HG03342 (cell line): ENCODE data around the gene ZFHX3.

ENCODE experiments used
- ATAC-seq: cut with Tn5 transposase; IDR thresholded peaks from one replicate; pipeline ENCODE4 v1.9.1; 2021; ENCODE audit warnings: mild to moderate bottlenecking, moderate library complexity; ENCODE audit not compliant: unreplicated experiment

Gene ZFHX3

DNA sequence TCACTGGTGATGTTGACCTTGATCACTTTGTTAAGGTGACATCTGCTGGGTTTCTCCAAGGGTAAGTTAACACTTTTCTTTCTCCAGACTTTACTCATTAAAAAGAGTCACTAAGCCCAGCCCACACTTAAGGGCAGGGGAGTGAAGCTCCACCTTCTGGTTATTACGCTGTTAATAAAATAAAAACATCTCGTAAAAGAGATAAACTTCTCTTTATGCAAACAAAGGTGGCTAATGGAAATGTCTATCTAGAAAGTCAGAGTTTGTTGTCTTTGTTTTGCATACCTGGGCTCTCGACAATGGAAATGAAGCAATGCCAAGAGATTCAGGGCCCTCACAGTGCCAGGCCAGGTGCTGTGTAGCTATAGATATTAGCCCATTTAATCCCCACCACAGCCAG, 134.4 kb downstream of the ZFHX3 start:
- no peak for ATAC-seq

DNA sequence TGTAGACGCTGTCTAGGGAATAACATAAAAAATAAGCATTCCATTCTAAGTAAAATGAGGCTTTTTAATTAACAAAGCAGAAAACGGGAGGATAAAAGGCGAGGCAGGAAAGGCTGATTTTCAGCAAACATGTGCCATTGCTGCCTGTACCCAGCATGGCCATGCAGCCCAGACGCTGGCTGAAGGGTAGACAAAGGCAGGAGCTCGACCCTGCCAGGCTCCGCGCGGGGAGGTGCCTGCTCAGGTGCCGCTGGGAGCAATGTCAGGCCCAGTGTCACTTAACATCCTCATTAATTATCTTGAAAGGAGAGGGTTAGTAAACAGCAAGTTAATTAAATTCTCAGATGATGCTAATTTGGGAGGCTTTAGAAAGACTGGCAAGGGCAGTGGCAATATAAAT, 136.0 kb downstream of the ZFHX3 start:
- no peak for ATAC-seq

DNA sequence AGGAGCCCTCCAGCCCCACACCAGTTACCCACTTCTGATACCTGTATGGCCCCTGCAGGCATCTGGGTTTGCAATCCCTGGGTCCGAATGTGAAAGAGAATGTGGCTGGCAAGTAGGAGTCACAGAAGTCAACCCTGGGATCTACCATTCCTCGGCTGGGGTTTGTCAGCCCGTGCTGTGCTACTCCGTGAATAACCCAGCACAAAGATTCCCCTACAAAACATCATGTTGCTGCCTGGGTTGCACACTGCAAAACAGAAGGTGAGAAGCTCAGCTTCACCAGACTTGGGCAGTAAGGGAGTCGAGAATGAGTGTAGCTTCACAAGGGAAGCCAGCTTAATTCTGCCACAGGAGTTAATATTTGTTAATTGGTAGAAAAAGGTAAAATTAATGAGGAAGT, 137.1 kb downstream of the ZFHX3 start:
- no peak for ATAC-seq

DNA sequence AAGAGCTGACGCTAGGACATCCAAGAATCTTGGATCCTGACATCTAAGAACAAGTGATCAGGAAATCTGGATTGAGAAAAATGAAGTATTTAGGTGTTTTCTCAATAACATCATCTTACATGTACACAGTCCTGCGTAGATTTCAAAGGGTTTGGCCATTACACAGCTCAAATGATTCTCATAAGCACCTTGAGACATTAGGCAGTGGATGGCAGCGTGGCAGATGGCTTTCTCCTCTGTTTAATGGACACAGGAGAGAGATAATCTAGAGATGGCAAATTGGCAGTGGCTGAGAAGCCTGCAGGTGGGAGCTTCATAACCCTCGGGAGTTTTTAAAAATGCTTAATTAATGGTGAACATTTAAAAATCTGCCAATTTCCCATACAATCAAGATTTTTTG, 137.5 kb downstream of the ZFHX3 start:
- no peak for ATAC-seq

DNA sequence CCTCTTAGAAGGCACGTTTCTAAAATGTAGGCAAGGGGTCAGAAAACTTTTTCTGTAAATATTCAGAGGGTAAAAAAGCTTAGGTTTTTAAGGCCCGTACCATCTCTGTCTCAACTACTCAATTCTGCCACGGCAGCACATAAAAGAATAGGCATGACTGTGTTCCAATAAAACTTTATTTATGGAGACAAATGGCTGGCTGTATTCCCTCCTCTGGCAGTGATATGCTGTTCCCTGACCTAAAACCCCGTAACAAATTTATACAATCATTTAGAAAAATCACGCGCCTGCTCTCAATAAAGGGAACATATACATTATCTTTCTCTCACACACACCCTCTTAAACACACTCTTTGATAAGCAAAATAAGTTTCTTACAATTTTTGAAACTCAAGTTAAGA, 138.7 kb downstream of the ZFHX3 start:
- no peak for ATAC-seq

DNA sequence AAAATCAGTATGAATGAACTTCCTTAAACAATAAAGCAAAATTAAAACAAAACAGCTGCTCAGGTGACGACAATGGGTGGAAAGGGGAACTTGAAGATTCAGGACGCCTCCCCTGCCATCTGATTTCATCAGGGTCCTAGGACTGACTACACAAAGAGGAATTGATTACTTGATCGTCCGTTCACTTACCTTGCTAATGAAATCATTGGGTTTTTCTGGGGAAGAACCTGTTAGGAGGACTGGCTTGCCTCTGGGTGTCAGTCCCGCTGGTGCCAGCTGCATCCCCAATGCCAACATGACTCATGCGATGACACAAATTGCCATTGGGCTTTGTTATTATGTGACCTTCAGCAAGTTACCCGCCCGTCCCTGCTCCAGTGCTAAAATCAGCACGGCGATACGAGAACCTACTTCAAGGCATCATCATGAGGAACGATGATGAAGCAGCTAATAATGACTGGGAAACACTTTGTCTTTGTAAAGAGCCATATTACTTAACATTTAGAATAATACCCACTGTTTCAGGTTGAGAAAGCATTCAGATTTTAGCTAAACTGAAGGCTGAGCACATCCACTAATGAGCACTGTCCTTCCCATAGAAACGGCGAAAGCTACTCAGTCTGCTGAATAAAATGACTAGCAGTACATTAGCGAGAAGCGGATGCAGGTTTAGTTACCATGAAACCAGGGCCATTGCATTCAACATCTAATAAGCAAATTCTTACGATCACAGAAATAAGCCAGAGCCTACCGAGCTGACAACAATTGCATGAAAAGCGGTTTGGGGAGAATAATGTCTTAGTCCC, 139.4 kb downstream of the ZFHX3 start:
- no peak for ATAC-seq

DNA sequence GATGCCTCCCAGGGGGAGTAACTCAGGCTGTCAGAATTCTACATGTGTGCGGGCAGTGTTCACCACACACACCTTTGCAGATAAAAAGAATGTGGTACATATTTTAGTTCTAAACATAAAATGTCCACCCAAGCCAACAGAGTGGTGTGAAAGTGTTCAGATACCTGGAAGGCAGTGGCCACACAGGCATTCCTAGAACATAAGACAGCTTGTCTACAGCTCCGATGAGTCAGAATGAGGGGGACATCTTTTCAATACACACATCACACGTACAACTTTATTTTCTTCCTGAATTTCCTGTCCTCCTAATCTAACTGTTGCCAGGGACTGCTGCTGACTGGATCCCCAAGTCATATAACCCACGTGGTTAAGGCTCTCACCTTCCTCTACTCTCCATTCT, 142.3 kb downstream of the ZFHX3 start:
- no peak for ATAC-seq

DNA sequence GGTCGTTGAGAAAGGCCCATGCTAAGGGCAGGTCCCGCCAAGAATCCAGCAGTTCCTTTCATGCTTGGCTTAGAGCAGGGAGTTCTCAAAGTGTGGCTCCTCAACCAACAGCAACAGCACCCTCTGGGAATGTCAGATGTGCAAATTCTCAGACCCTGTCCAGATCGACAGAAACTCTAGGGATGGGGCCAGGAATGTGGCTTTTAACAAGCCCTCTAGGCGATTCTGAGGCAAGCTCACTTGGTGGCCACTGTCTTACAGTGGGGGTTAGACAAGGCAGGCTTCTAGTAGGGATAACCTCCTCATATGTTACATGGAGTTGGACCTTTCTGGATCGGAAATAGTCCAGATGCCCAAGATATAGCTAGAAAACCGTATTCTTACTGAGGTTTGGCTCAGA, 144.8 kb downstream of the ZFHX3 start:
- ATAC-seq = no peak

DNA sequence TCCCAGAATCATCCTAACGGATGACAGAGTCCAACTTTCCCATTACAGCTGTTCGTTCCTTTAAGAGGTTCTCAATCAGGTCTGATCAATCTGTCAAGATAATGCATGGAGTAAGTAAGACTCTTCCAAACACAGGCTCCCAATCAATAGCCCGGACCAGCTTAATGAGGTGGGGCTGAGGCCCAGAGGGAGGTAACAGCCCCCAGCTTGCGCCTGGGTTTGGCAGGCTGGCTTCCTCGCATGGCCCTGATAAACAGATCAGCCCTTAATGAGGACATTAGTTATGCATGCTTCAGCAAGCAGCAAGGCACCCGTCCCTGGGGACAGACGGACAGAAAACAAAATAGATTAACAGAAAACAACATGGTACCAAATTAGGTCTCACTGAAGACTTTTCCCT, 145.7 kb downstream of the ZFHX3 start:
- no peak for ATAC-seq

DNA sequence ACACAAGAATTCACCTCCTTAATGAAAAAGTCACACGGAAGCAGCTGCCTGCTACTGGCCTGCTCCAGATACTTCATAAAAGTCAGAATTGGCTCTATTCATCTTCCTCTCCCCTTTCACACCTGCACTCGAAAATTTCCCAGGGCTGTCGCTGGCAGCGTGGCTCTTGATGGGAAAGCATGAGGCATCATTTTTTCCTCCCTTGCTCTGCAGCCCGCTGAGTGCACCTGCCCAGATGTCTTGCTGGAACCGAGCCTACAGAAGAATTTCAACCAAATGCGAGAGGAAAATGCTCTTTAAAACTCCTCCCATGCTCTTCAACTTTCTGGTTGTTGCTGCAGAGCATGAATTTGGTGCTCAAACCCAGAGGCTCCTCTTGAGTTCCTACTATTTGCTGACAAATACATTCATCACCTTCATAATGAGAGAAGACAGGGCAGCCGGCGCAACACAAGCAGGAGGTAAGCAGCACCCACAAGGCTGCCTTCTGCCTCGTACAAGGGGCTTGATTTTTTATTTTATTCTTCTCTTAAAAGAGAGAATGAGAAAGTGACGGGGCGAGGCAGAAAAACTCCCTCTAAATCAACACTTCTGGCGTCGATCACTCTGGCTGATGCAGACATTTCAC, 146.8 kb downstream of the ZFHX3 start:
- ATAC-seq = no peak

DNA sequence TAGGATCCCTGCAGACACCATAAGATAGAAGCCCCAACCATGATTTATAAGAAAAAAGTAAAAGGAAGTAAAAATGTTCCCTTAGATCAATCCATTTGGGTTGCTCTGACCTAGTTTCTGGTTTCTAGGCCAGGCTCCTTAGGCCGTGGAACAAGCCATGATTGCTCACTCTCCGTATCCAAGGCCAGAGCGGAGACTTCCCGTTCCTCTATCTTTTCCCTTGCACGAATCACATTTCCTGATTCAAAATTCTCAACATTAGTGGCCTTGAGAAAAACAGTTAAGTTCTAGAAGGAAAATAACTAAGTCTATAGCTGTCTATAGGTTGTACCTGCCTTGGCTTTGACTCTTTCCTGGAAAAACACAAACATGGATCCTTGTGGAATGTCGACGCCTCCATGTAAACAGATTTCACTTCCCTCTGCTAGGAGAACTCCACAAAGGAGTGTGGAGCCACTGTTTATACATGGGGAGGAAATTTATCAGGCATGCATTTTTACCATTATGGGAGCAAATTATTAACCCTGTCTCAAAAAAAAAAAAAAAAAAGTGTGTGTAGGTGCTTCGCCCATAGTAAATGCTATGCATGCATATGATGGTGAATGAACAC, 149.6 kb downstream of the ZFHX3 start:
- ATAC-seq = no peak

DNA sequence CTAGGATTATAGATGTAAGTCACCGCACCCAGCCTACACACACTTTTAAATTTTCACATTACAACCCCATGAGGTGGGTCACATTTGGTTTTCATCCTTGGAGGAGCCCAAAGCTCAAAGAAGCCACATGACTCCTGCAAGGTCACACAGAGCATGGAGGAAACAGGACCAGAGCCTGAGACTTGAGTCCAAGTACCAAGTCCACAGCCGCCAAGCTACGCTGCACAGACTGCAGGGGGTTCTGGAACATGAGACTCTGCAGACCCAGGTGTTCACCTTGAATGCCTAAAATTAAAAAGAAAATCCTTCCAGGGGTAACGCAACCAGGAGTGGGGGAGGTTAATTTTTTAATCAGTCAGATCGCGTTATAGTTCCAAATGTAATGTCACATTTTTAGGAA, 150.2 kb downstream of the ZFHX3 start:
- no peak for ATAC-seq

DNA sequence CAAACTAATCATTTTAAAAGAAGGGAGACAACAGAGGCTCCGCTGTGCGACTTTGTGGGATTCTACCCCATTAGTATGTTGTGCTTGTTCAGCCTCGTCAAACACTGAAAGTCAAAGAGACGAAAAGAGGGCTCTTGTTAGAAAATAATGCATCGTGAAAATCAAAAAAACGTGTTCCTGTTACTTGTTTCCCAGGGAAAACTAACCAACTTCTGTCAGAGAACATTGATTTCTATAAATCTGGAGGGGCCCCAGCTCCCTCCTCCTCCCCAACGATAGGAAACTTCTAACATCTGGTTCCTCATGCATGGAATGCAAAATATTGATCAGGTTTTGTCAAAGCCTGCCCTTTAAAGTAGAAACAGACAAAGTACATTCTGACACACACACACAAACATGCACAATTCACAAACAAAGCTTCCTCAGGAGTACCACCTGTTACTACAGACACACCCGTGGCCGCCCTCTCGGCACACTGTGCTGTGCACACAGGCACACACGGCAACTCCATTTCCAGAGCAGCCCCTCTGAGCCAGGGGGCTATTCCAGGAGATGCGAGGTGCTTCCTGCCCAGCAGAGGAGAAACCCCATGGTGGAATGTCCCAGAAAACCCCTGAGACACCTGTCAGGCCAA, 151.3 kb downstream of the ZFHX3 start:
- ATAC-seq = no peak

DNA sequence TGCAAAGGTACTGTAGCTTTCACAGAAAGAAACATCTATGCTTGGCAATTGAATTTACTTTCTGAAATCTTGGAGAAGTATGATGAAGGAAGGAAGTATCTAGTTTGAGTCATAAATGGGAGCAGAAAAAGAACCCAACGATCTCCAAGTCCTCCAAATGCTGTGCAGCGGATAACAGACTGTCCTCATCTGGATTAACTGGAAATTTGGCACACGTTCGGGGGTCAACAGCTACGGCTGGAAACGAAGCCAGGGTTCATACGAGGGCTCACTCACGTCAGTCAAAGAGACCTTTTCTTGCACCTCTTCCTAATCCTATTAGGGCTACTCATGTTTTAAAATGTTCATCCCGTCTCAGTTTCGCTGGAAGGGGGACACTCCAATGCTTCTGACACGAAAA, 152.0 kb downstream of the ZFHX3 start:
- no peak for ATAC-seq

DNA sequence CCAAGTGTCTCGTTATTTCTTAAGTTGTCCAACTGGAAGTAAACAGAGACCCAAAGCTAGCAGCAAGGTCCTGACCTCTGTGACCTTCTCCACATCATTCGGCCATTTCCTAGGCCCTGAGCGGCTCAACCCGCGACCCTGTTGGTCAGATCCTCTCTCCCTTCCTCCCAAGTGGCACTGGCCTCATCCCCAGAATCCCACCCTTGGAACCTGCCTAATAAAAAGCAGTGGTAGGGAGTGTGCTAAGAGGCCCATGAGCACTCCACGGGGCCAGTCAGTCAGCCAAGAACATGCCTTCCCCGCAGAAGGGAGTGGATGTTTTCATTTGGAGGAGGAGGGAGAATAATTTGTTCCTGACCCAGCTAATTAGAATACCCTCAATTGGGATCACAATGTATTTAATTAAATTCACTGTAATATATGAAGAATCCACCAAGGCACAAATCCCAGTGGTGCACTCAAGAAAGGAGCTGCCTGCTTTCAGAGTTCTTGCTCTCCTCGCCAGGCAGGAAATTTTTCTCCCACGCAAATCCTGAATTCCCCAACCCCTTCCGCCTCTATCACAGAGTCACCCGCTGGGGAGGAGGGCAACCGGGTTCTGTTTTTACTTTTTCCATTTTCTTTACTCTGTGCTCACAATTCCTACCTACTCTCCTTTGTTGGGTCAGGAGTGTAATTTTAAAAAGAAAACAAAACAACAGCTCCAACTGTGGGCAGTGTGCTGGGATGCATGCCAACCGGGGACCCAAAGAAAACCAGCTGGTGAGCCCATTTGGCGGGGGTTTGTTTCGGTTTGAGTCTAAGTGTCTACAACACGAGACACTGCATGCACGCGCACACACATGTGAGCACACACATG, 153.4 kb downstream of the ZFHX3 start:
- ATAC-seq = no peak

DNA sequence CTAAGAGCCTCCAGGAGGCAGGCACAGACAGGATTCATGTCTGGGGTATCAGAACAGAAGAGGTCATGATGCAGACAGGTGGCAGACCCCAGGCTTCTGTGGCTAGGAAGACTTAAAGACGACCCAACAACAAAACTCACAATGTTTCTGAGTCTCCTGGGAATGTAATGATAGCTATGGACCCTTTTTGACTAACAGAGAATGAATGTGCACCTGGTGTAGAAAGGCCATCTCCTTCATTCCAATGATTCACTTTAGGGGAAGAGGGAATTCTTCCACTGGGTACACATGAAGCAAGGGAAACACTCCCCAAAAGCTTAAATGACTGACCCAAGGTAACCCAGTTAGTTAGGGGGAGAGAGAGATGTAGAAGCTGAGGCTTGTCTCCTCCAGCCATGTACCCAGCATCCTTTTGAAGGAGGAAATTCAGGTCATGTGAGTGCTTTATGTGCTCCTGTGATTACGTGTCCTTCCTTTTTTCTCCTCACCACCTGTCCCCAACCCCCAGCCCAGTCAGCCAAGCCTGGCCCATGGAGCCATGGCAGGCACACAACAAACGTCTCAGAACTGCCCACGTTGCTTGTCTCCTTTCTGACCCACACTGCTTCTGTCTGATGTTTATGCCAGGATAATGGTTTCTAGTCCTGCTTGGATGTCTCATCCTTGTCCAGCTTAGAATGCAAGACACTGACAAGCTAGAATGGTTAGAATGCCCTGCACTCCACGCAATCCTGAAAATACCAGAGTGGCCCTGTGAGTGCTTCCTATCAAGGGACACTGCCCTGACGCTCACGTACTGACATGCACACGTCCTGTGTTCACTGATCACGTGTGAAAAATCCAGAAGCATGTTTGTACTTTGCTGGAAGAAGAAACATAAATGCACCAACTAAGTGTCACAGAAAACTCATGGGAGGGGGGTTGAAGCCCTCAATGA, 156.4 kb downstream of the ZFHX3 start:
- ATAC-seq = no peak

DNA sequence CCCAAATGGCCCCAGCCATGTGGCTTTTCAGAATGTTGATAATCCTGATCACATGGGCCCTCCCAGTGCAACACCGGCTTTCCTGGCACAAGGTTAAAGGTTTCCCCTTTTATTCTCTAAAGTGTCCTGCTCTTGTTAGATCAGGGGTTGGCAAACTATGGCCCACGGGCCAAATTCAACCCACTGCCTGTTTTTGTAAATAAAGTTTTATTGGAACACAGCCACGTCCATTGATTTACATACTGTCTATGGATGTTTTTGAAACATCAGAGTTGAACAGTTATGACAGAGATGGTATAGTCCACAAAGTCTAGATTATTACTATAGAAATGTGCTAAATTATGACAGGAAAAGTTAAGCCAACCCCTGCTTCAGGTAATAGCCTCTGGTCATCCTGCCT, 157.3 kb downstream of the ZFHX3 start:
- no peak for ATAC-seq

DNA sequence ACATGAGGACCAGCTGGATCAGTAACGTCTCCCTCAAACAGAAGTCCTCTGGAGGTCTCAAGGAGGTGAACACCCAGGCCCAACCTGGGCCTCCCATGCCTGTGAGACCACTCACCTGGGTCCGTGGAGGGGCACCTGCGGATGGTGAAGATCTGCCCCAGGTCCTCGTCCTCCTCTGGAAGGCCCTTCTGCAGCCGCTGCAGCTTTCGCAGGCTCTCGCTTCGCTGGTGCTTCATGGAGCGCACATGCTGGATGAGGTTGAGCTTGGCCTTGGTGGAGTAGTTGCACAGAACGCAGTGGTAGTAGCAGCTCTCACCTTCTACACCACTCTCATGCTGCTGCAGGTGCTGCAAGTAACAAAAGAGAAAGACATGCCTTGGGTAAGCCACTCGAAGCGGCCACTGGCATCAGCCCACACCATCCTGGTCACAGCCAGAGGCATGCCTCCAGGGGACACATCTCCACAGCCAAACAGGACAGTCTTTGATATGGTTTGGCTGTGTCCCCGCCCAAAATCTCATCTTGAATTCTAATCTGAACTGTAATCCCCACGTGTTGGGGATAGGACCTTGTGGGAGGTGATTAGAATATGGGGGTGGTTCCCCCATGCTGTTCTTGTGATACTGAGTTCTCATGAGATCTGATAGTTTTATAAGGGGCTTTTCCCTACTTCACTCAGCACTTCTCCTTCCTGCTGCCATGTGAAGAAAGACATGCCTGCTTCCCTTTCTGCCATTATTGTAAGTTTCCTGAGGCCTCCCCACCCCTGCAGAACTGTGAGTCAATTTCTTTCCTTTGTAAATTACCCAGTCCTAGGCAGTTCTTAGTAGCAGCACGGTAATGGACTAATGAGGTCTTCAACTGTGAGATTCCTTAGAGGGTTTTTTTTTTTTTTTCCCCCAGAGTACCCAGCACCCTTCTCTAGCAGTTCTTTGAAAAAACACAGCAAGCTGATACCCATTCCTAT, 158.0 kb downstream of the ZFHX3 start:
- no peak for ATAC-seq

DNA sequence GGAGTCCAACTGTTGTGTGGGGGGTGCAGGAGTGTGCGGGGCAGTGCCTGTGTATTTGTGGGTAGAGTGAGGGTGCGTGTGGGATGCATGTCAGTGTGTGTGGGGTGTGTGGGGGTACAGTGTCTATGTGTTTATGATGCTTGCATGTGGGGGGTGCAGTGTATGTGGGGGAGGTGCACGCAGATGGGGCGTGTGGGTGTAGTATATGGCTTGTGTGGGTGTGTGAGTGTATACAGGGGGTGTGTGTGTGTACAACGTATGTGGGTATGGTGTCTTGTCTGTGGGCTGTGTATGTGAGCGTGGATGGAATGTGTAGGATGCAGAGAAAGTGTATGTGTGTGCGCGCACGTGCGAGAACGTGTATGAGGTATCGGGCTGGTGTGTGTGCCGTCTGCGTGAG, 160.4 kb downstream of the ZFHX3 start:
- no peak for ATAC-seq
